Tracheal epithelial cell (primary cell): Measurements from ENCODE around the gene ANKH. TPM values are rescaled to one million over a fixed set of nuclear protein-coding genes. Genes with fewer than 3 reads are reported as not detected.

ENCODE experiments used
- total RNA-seq: library from RNA; depleted of rRNA; stranded (reverse); fragments of >200 nt; gene quantifications from 2 replicates; pipeline ENCODE4 v1.2.1, GENCODE V29; 2014

The ANKH gene
- 9.4 and 12.3 TPM in 2 replicates for total RNA-seq

DNA sequence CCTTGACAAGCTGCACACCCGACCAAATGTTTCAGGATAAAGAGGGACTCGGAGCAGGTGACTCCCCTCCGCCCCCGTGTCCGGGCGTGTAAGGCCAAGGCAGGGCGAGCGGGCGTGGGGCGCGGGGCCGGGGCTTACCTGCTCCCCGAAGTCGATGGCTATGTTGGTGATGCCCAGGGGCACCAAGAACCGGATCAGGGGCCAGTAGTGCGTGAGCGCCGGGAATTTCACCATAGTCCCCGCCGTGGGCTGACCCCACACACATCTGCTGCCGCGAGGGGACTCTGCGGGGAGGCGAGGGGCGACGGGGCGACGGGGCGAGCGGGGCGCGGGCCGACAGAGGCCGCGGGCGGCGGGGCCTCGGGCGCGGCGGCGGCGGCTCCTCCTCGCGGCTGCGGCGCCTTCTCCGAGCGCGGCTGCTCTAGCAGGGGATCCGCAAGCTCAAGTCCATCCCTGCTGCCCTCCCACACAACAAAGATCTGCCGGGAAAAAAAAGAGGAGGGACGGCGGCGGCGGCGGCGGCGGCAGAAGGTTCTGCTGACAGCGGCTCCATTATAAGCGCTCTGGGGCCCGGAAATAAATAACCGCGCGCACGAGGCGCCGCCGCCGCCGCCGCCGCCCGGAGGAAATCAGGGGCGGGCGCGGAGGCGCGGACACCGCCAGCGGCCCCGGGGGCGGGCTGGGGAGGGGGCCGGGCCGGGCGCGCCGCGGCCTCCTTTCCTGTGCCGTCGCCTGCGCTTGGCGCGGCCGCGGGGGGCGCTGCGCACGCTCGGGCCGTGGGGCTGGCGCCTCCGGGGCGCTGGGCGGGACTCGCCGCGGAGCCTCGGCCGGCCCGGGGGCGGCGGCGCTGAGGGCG lies at the start of gene ANKH:
ANKH (minus strand) TSS at position 565 of the 856 bp plus-strand sequence; CDS start at position 234, 331 bp downstream.

DNA sequence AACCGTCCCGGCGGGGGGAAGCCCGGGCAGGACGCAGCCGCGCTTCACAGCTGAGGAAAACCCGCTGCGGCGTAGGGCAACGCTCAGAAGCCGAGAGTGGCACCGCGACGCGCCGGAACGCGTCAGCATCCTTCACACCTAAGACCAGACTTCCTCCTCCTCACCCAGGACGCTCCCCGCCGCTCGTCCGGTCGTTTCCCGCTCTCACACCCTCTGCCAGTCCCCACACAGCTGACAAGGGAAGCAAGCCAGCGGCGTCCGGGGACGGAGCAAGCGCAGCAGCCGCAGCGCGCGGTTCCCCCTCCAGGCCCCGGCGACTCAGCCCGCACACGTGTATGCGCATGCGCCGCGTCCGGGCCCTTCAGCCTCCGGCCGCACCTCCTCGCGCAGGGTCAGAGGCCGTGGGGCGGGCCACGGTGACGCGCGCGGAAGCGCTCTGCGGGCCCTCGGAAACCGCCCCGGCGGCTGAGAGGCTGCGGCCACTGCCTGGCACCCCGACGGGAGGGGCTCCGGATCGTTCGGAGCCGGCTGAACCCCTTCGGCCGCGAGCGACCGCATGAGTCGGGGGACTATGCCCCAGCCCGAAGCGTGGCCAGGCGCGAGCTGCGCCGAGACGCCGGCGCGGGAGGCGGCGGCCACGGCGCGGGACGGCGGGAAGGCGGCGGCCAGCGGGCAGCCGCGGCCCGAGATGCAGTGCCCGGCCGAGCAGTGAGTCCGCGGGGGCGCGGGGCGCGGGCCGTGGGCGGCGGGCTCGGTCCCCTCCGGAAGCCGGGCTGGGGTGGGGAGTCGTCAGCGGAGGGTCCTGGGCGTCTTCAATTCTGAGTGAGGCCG lies 207.1 kb downstream of the ANKH start, which contains the start of gene OTULIN:
OTULIN (plus strand) TSS at position 449 of the 831 bp plus-strand sequence; CDS start at position 557, 108 bp downstream.

Other genes with a start within 250 kb of the ANKH start
- 22.9 and 36.7 TPM in 2 replicates for gene OTULIN, start 207.1 kb downstream of the ANKH start, total RNA-seq